ENCODE measurements around the gene BACH1.

The BACH1 gene

DNA sequence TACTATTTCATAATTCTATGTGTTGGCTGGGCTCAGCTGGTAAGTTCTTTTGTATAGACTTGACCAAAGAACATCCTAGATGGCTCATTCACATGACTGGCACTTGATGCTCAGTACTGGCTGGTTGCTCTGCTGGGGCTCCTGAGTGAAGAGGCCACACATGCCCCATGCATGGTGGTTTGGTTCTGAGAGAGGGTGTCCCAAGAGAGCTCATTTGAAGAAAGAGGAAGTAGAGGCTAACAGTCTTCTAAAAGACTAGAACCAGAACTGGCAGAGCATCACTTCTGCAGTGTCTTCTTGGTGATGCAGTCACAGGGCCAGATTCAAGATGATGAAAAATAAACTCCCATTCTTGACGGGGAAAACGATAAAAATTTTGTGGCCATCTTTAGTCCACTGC, 5.2 kb upstream of the BACH1 start:
- DNase-seq (ENCODE audit: low read depth in 3 of 3): no peak

- DNase-seq (ENCODE audit: low read depth in 3 of 3): no peak
Observed at GRCh38 chr21:29295066-29295650, 3.6 kb upstream of the BACH1 start.

DNA sequence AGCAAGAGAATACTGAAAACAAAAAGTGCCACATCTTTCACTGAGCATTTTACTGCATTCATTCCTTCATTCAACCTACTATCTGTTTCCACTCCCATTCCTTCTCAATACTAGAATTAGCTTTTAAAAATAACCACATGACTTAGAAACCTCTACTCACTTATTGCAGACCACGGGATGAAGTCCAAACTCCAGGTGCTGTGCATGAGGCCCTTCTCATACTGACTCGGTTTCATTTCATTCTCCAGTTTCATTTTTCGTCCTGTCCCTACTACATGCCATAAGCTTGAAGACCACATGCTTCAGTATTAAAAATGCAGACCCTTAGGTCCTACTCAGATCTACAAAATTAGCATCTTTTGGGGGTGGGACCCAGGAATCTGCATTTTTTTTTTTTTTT, 2.3 kb upstream of the BACH1 start:
- no peak for DNase-seq (ENCODE audit: low read depth in 3 of 3)

DNA sequence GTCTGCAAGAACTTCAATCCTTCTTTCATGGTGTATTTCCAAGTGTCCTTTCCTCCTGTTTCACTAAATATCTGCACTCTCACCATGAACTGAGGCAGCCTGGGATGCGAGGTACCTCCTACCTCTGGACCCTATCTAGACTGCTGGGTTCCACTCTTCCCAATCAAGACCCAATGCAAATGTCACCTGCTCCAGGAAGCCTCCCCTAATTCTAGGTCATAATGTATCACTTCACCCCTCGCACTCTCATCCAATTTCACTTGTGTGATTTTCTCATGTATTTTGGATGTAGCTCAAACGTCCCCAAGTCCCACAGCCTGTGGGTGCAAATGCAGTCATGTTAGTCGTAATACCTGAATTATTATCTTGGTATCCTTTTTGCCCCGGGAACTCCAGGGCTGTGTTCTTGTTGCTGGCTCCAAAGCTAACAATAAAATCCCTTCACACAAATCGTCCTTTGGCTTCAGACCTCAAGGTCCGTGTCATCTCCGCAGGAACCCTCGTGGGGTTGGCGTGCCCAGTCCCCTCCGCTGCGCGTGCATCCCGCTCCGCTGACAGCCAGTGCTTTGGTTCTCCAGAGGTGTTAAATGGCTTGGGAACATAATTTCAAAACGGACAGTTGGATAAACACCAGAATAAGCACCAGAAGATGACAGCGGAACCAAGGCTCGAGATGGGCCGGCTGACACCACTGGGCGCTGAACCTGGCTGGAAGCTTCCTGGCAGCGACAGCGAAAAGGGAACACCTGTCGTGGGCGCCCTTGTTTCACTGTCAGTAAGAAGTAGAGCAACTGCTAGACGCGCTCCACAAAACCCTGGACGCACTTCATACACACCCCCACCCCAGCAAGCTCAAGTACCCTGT, 1.0 kb upstream of the BACH1 start:
- DNase-seq (ENCODE audit: low read depth in 3 of 3): no peak

DNA sequence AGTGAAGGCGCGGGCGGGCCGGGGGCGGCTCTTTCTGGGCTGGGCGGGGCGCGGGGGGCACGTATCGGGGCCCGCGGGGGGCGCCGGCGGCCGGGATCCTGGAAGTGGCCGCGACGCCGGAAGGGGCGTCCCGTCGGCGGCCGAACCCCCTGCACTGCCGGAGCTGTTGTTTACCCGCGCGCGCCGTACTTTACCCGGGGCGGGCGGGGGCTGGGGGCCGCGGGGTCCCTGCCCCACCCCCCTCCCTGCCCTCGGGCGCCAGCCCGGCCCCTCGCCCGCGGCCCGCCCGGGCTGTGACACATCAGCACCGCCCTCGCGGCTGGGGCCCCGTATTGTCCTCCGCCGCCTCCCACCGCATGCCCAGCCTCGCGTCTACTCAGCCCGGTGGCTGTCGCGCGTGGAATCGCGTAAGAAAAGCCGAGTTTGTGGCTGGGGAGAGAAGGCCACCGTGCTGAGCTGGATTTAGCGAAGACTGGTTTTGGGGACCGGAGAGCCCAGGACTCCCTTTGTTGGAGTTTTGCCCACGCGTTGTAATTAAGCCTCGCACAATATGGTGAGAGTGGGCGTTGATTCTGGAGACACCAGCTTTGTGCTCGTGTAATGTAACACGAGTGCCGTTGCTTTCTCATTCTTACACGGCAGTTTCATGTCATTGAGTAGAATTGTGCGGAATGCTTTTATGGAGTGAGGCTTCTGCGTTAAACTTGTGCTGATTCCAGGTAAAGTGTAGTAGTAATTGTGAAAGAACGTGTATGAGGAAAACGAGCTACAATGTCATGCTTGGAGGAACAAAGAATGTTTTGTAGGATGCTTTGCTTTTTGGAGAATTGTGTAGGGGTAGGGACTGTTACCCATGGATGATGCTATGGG, 559 bp downstream of the BACH1 start:
- DNase-seq (ENCODE audit: low read depth in 3 of 3): peak; percentile 28 to 66 (median 62)

GRCh38 chr21:29299916-29300806, 1.4 kb downstream of the BACH1 start:
- DNase-seq (ENCODE audit: low read depth in 3 of 3): peak in 2 of 3 experiments; percentile 22 to 38

DNA sequence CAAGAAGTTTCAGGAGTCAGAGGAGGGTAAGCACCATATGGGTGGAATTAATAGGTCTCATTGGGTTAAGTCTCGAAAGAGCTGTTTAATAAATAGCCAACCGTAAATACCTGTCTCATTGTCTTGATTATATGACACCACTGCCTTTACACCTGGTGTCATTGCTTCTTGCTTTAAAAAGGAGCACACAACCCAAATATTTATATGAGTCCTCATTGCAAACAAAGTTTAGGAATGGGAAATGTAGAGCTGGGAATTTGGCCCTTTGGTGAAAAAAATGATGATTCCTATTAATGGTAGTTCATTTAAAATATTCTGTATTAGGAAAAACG, 2.1 kb downstream of the BACH1 start:
- no peak for DNase-seq (ENCODE audit: low read depth in 3 of 3)

DNA sequence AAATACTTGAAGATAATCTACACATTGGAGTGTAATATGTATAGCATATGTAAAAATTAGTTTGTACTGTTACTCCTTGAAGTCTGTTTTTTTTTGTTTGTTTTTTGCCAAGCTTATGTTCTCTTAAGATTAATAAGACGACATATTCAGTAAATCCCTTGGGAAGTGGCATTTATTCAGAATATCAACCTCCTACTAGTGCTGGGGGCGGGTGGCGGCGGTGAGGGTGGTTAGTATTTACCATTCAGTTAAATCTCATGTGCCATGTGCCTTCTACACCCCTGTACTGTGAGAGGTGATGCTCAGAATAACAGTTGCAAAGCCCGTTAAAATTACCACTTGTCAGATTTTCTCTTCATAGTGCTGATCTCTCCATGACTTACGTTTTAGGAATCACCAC, 3.0 kb downstream of the BACH1 start:
- DNase-seq (ENCODE audit: low read depth in 3 of 3): no peak

DNA sequence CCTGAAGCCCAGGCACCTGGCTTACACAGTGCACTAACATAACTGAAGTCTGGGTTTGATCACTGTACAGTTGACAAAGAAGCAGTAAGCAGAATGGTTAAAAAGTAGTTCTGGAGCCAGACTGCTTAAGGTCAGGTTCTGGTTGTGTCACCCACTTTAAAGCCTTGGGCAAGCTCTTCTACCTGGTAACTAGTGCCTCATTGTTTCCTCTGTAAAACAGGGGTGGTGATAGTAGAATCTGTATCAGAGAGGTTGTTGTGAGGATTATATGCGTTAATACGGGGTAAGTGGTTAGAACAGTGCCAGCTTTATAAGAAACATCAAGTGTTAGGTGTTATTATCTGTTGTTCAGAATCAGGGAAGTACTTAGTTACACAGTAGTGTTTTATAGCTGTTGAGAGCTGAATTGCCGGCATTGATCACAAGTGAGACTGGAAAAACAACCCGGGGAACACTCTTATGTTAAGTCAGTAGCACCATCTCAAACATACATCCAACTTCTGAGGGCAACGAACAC, 3.7 kb downstream of the BACH1 start:
- DNase-seq (ENCODE audit: low read depth in 3 of 3): no peak

DNA sequence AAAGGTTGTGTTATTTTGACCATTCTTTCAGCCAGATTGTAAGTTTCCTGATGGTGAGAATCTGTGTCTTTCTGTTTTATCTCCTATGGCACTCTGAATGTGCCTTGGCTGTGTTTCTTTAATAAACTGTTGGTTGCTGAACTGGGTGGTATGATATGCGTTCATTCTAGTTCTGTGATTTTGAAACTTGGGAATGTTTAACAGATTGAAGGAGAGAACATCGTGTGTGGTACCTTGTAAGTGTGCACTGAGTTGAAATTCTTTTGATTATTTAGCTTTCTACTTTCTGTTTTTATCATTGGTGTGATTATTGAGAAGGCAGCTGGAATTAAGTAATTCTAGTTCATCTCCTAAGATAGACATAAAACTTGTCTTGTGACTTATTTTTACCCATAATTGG, 4.6 kb downstream of the BACH1 start:
- DNase-seq (ENCODE audit: low read depth in 3 of 3): no peak

GRCh38 chr21:29304597-29304996, 5.9 kb downstream of the BACH1 start:
- no peak for DNase-seq (ENCODE audit: low read depth in 3 of 3)

- DNase-seq (ENCODE audit: low read depth in 3 of 3): no peak
Observed at GRCh38 chr21:29305068-29305467, 6.3 kb downstream of the BACH1 start.

GRCh38 chr21:29305561-29305960, 6.8 kb downstream of the BACH1 start:
- DNase-seq (ENCODE audit: low read depth in 3 of 3): no peak

DNA sequence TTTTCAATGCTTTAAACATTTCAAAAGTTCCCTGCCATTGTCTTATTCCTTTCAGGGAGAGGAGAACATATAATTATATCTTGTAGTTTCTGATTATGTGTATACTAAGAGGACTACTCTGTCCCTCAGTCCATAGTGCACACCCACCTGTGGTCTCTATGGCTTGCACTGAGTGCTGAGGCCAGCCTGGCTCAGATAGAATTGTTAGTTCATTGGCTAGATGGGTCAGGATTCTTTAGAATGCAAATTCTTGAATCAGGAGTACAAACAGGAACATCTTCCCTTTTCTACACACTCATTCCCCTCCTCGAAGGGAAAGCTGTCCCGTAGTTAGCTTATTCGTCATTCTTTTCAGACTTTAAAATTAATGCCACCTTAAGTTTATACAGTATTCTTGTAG, 8.2 kb downstream of the BACH1 start:
- DNase-seq (ENCODE audit: low read depth in 3 of 3): no peak

- DNase-seq (ENCODE audit: low read depth in 3 of 3): no peak
Observed at GRCh38 chr21:29307718-29308455, 9.2 kb downstream of the BACH1 start.

DNA sequence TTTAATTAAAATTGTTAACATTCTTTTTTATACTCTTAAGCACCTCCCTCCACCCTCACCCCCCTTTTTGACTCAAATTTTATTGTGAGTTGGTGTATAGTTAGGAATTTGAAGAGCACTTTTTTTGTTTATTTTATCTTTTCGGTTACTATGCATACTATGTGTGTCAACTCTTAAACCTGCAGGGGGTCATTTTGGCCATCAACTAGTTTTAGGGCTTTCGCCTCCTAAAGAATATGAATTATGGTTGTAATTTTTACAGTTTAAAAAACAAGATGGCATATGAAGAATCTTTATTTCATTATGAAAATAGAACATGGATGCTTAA, 9.7 kb downstream of the BACH1 start:
- DNase-seq (ENCODE audit: low read depth in 3 of 3): no peak

- DNase-seq (ENCODE audit: low read depth in 3 of 3): no peak
Observed at GRCh38 chr21:29309703-29310102, 11.0 kb downstream of the BACH1 start.

DNA sequence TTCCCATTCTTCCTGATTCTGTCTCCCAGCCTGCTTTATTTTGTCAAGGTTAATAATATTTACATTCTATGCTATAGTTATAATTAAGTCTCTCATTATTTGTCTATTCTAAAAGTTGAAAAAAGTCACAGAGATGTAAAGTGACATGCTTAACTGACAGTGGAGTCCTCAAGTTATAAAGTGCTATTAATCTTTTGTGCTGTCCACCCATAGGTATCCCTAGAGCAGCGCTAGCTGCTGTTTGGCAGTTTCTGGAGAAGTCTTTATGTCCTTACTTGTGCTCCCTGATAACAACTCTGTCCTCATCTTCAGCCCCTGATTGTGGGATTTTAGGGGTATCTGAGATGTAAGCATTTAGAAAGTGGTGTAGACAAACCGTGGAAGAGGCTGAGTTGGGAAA, 13.1 kb downstream of the BACH1 start:
- no peak for DNase-seq (ENCODE audit: low read depth in 3 of 3)

GRCh38 chr21:29312981-29313380, 14.3 kb downstream of the BACH1 start:
- DNase-seq (ENCODE audit: low read depth in 3 of 3): no peak

GRCh38 chr21:29313662-29314408, 15.1 kb downstream of the BACH1 start:
- DNase-seq (ENCODE audit: low read depth in 3 of 3): no peak
